CD14-positive monocyte (primary cell): ENCODE measurements around the gene THRB. TPM values are rescaled to one million over a fixed set of nuclear protein-coding genes. Genes with fewer than 3 reads are reported as not detected.

Experiments
- DNase-seq, 3 donors: peaks; one replicate each; pipeline ENCODE4 v3.0.0-alpha.2; 2011 to 2022
- H2AFZ ChIP-seq: 2 replicates; pipeline ENCODE4 v1.6.0; 2012; ENCODE audit warnings: mild to moderate bottlenecking, low read depth, low read length, inconsistent platforms; ENCODE audit not compliant: insufficient read depth, poor library complexity, severe bottlenecking
- H3K27ac ChIP-seq, 2 donors: 1 replicate in 1 of 2; 2 replicates in 1 of 2; pipeline ENCODE4 v1.5.1; 2012 to 2013; ENCODE audit warnings: low read length in 2 of 2, control low read depth in 1 of 2, inconsistent platforms in 1 of 2, low read depth in 1 of 2, mild to moderate bottlenecking in 1 of 2
- H3K27me3 ChIP-seq, 2 donors: one replicate each; pipeline versions ENCODE4 v1.6.0 to v1.6.1; 2011 to 2013; ENCODE audit warnings: low read length in 2 of 2; ENCODE audit not compliant: control insufficient read depth in 2 of 2, insufficient read depth in 2 of 2
- H3K36me3 ChIP-seq, 2 donors: replicated peaks in 1 of 2; 1 replicate in 1 of 2; 2 replicates in 1 of 2; pipeline versions ENCODE4 v1.5.1 to v1.6.1; 2012 to 2013; ENCODE audit warnings: low read length in 2 of 2, control low read depth in 1 of 2, inconsistent platforms in 1 of 2, mild to moderate bottlenecking in 1 of 2; ENCODE audit not compliant: insufficient read depth in 2 of 2, control insufficient read depth in 1 of 2
- H3K4me1 ChIP-seq, 2 donors: 1 replicate in 1 of 2; 2 replicates in 1 of 2; pipeline versions ENCODE4 v1.5.1 to v1.6.1; 2012 to 2013; ENCODE audit warnings: low read length in 2 of 2, control low read depth in 1 of 2, inconsistent platforms in 1 of 2, mild to moderate bottlenecking in 1 of 2, moderate library complexity in 1 of 2; ENCODE audit not compliant: insufficient read depth in 2 of 2, control insufficient read depth in 1 of 2
- H3K4me2 ChIP-seq: replicated peaks from 2 replicates; pipeline ENCODE3; 2012; ENCODE audit warnings: low read length, moderate library complexity, mild to moderate bottlenecking; ENCODE audit not compliant: poor library complexity, severe bottlenecking; ENCODE audit errors: extremely low read depth
- H3K4me3 ChIP-seq, 3 experiments: fragments of 200-600 bp in 1 of 3; sonication (generic) in 1 of 3; replicated peaks in 1 of 3; 1 replicate in 2 of 3; 2 replicates in 1 of 3; pipeline ENCODE4 v1.5.1; 2011 to 2013; ENCODE audit warnings: low read length in 3 of 3, mild to moderate bottlenecking in 3 of 3, control low read depth in 2 of 3, low read depth in 2 of 3, inconsistent platforms in 1 of 3, moderate library complexity in 1 of 3
- H3K79me2 ChIP-seq: 2 replicates; pipeline ENCODE4 v1.6.0; 2012; ENCODE audit warnings: mild to moderate bottlenecking, control low read depth, inconsistent platforms, low read length, moderate library complexity; ENCODE audit not compliant: insufficient read depth
- H3K9ac ChIP-seq: 2 replicates; pipeline ENCODE4 v1.6.0; 2017; ENCODE audit warnings: low read length, mild to moderate bottlenecking; ENCODE audit not compliant: insufficient read depth, poor library complexity, severe bottlenecking
- H3K9me3 ChIP-seq, 2 donors: replicated peaks in 1 of 2; 1 replicate in 1 of 2; 2 replicates in 1 of 2; pipeline versions ENCODE4 v1.5.1 to v1.6.1; 2012 to 2013; ENCODE audit warnings: low read length in 2 of 2, control low read depth in 1 of 2; ENCODE audit not compliant: control insufficient read depth in 1 of 2, insufficient read depth in 1 of 2
- H4K20me1 ChIP-seq: 2 replicates; pipeline ENCODE4 v1.6.0; 2012; ENCODE audit warnings: mild to moderate bottlenecking, low read length, control low read depth, moderate library complexity; ENCODE audit not compliant: insufficient read depth
- H3K27ac Mint-ChIP-seq, 7 donors: one replicate each; pipeline ENCODE4 v1.8.0; 2020; ENCODE audit warnings: mild to moderate bottlenecking in 7 of 7, mixed read lengths in 7 of 7, moderate library complexity in 6 of 7, inconsistent platforms in 2 of 7
- H3K27me3 Mint-ChIP-seq, 3 donors: one replicate each; pipeline ENCODE4 v1.8.0; 2021 to 2022; ENCODE audit warnings: low read depth in 3 of 3, mild to moderate bottlenecking in 3 of 3, mixed read lengths in 3 of 3, moderate library complexity in 3 of 3, inconsistent platforms in 1 of 3
- H3K36me3 Mint-ChIP-seq, 2 donors: one replicate each; pipeline ENCODE4 v1.8.0; 2020; ENCODE audit warnings: mixed read lengths in 2 of 2, inconsistent platforms in 1 of 2, mild to moderate bottlenecking in 1 of 2
- H3K4me1 Mint-ChIP-seq: one replicate; pipeline ENCODE4 v1.8.0; 2020; ENCODE audit warnings: mild to moderate bottlenecking, mixed read lengths
- H3K4me3 Mint-ChIP-seq, 2 donors: one replicate each; pipeline ENCODE4 v1.8.0; 2020; ENCODE audit warnings: mild to moderate bottlenecking in 2 of 2, mixed read lengths in 2 of 2, moderate library complexity in 1 of 2
- H3K9me3 Mint-ChIP-seq, 7 donors: one replicate each; pipeline ENCODE4 v1.8.0; 2020 to 2022; ENCODE audit warnings: mixed read lengths in 7 of 7, mild to moderate bottlenecking in 6 of 7, moderate library complexity in 6 of 7, inconsistent platforms in 2 of 7
- WGBS: methylation state at CpG from one replicate; pipeline ENCODE4 v1.1.5; 2013; ENCODE audit warnings: missing lambda C conversion rate; ENCODE audit not compliant: insufficient coverage; 5-methylcytosine and 5-hydroxymethylcytosine counted together
- intact Hi-C, 2 donors: fragments of 100-400 bp; cut with micrococcal nuclease; formaldehyde crosslinking; loops; one replicate each; pipeline versions ENCODE4 v1.15.0 to v1.15.1; 2023
- polyA plus RNA-seq, 3 donors: library from polyadenylated mRNA; depleted of rRNA in 1 of 3; unstranded in 2 of 3; stranded (reverse) in 1 of 3; fragments of 300-500 nt in 2 of 3; fragments of >200 nt in 1 of 3; fragmentation: Illumina TruSeq in 2 of 3; gene quantifications; 1 replicate in 2 of 3; 2 replicates in 1 of 3; pipeline ENCODE4 v1.2.3, GENCODE V29; 2012 to 2021
- TF ChIP-seq, protein P1 (sequence below): fragments of 200-600 bp; IDR thresholded peaks from one replicate; pipeline ENCODE4 v1.8.0; 2022; ENCODE audit warnings: antibody characterized with exemption, mild to moderate bottlenecking

Gene THRB
- polyA plus RNA-seq, 3 donors = 0.05 TPM; not detected in 2

DNA sequence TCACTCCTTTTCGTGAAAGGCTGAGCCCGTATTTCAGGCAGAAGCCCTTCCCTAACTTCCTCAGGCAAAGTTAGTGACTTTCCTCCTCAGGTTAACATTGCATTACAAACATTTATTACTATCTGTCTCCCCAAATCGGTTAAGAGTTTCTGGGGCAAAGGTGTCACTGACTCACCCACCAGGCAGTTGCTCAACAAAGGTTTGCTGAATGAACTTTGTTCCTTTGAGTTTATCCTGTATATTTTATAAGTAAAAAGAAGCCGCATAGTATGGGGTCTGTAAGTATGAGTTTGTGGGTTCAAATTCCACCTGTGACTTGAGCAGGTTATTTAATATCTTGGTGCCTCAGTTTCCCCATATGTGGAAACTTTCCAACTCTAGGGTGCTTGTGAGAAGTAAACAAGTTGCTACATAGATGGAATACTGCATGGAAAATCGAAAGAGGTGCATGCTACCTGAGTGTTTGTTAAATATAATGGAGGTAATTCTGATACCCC, 177.7 kb downstream of the THRB start:
- Histone ChIP-seq H3K79me2 (no peaks in the 10 kb centered on the region), H3K4me2 (no peak overlapping the region), H4K20me1 (no peaks in the 10 kb centered on the region), H2AFZ (no peak overlapping the region), H3K4me1 (no peaks in the 10 kb centered on the region), H3K27ac (no peak overlapping the region), H3K4me3 (no peak overlapping the region), H3K27me3 (no peaks in the 10 kb centered on the region), H3K9ac (no peak overlapping the region), H3K9me3 (no peaks in the 10 kb centered on the region), H3K36me3 (no peaks in the 10 kb centered on the region)
- Mint-ChIP-seq H3K4me3 (no peak overlapping the region), H3K9me3 (peaks cover 0 to 6% (median 2%) of the 10 kb centered on the region in 7 donors), H3K27me3 (no peaks in the 10 kb centered on the region), H3K4me1 (no peaks in the 10 kb centered on the region), H3K27ac (peak overlapping the region in 1 of 7 donors; percentile 46), H3K36me3 (no peaks in the 10 kb centered on the region)
- WGBS = 100% methylated on average over 2 of the region's 5 CpGs
- intact Hi-C loops = no loop called here
- TF ChIP-seq, protein P1, sequence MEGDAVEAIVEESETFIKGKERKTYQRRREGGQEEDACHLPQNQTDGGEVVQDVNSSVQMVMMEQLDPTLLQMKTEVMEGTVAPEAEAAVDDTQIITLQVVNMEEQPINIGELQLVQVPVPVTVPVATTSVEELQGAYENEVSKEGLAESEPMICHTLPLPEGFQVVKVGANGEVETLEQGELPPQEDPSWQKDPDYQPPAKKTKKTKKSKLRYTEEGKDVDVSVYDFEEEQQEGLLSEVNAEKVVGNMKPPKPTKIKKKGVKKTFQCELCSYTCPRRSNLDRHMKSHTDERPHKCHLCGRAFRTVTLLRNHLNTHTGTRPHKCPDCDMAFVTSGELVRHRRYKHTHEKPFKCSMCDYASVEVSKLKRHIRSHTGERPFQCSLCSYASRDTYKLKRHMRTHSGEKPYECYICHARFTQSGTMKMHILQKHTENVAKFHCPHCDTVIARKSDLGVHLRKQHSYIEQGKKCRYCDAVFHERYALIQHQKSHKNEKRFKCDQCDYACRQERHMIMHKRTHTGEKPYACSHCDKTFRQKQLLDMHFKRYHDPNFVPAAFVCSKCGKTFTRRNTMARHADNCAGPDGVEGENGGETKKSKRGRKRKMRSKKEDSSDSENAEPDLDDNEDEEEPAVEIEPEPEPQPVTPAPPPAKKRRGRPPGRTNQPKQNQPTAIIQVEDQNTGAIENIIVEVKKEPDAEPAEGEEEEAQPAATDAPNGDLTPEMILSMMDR = no peak
- no peak for DNase-seq

DNA sequence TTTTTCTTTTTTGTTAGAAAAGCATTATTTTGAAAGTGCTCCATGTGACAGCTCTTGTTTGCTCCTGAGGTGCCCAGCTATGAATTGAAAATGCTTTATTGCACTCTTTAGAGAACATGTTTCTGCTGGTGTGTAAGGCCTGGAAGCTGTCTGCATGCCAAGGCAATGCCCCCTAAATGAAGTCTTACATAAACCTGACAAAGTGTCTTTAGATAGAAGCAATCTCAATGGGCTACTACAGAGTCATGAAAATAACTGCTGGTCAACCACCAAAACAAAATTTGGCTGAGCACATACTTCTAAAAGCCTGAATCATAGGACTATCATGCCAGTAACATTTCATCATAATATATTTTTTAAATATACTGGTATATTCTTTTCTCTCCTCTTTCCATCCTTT, 178.7 kb downstream of the THRB start:
- no peak overlapping the region for H3K4me2 ChIP-seq
- intact Hi-C loops = no loop called here
- no peaks in the 10 kb centered on the region for H3K36me3 ChIP-seq
- no peaks in the 10 kb centered on the region for H3K27me3 Mint-ChIP-seq
- H3K4me1 Mint-ChIP-seq = no peaks in the 10 kb centered on the region
- TF ChIP-seq, protein P1 = no peak
- H3K36me3 Mint-ChIP-seq = no peaks in the 10 kb centered on the region
- DNase-seq = no peak
- H2AFZ ChIP-seq = no peak overlapping the region
- H4K20me1 ChIP-seq = no peaks in the 10 kb centered on the region
- H3K27ac Mint-ChIP-seq = no peak overlapping the region
- H3K9ac ChIP-seq = no peak overlapping the region
- no peak overlapping the region for H3K4me3 ChIP-seq
- no peak overlapping the region for H3K27ac ChIP-seq
- H3K9me3 ChIP-seq = no peaks in the 10 kb centered on the region
- peaks cover 0 to 6% (median 0%) of the 10 kb centered on the region in 7 donors for H3K9me3 Mint-ChIP-seq
- H3K27me3 ChIP-seq = no peaks in the 10 kb centered on the region
- H3K4me1 ChIP-seq = no peaks in the 10 kb centered on the region
- H3K4me3 Mint-ChIP-seq = no peak overlapping the region
- H3K79me2 ChIP-seq = no peaks in the 10 kb centered on the region
